ENCODE measurements around the gene HELZ.

- TF ChIP-seq ZNF274 (IDR thresholded peaks at IDR 0.05; ENCODE audit: low read depth, low read length) (no peak), YY1 (IDR thresholded peaks at IDR 0.05; ENCODE audit: insufficient read depth, insufficient read length) (no peak), SUZ12 (IDR thresholded peaks at IDR 0.05; ENCODE audit: extremely low read depth, insufficient read depth, insufficient read length) (no peak)
Measured at GRCh38 chr17:67223924-67224323, 21.1 kb downstream of the HELZ start.

Data from NT2/D1 (cell line).